Fibroblast of skin of left quadriceps (primary cell): Measurements from ENCODE around the gene HOXB6.

Experiments
- DNase-seq, 2 experiments: peaks; one replicate each; pipeline ENCODE4 v3.0.0-alpha.2; 2013; ENCODE audit warnings: low read depth in 2 of 2

Gene HOXB6

GRCh38 chr17:48604770-48605329 lies at the start of gene HOXB6:
Gene HOXB6, minus strand, starts transcription at chr17:48604986. Its CDS starts 6,836 bp downstream, at chr17:48598150.
- no peak for DNase-seq

- DNase-seq, result no peak
Measured at GRCh38 chr17:48649741-48650140, 45.0 kb upstream of the HOXB6 start.

- DNase-seq, result no peak
Measured at GRCh38 chr17:48647963-48648245, 43.1 kb upstream of the HOXB6 start.

GRCh38 chr17:48647103-48647962 lies 42.5 kb upstream of the HOXB6 start:
- no peak for DNase-seq

- DNase-seq, result no peak
Measured at GRCh38 chr17:48646183-48647102, 41.7 kb upstream of the HOXB6 start.

- no peak for DNase-seq
Measured at GRCh38 chr17:48645639-48646182, 40.9 kb upstream of the HOXB6 start.

GRCh38 chr17:48644910-48645557 lies 40.2 kb upstream of the HOXB6 start:
- DNase-seq, result no peak

- DNase-seq, result no peak
Measured at GRCh38 chr17:48644159-48644558, 39.4 kb upstream of the HOXB6 start.

GRCh38 chr17:48643697-48644012 lies 38.9 kb upstream of the HOXB6 start:
- DNase-seq, result no peak

GRCh38 chr17:48642843-48643696 lies 38.3 kb upstream of the HOXB6 start:
- DNase-seq, result no peak

GRCh38 chr17:48642059-48642842 lies 37.5 kb upstream of the HOXB6 start:
- no peak for DNase-seq

- no peak for DNase-seq
Measured at GRCh38 chr17:48641541-48642058, 36.8 kb upstream of the HOXB6 start.

GRCh38 chr17:48640858-48641180 lies 36.0 kb upstream of the HOXB6 start:
- no peak for DNase-seq

GRCh38 chr17:48639982-48640857 lies 35.4 kb upstream of the HOXB6 start:
- no peak for DNase-seq

- DNase-seq, result no peak
Measured at GRCh38 chr17:48639136-48639535, 34.4 kb upstream of the HOXB6 start.

- DNase-seq, result peak; percentile 82
Measured at GRCh38 chr17:48637323-48638260, 32.8 kb upstream of the HOXB6 start.

- no peak for DNase-seq
Measured at GRCh38 chr17:48636177-48637018, 31.6 kb upstream of the HOXB6 start.
